ENCODE results near the gene MYO9A. TPM values are rescaled to one million over a fixed set of nuclear protein-coding genes. Genes with fewer than 3 reads are reported as not detected.

The MYO9A gene
- 6.8 to 12.7 TPM (median 10.3 TPM) in 5 replicates for total RNA-seq (2022; extraction: Qiagen RNA extraction; ENCODE audit: low read depth)

GRCh38 chr15:72118017-72118978, at the start of gene MYO9A, which contains the start of gene SENP8:
Gene MYO9A (minus strand): TSS chr15:72118150. CDS start chr15:72046563, 71,587 bp downstream.
Gene SENP8 (plus strand): TSS chr15:72118403. CDS start chr15:72139624, 21,221 bp downstream.

GRCh38 chr15:71810256-71811035, 307.5 kb downstream of the MYO9A start, which contains the start of gene NR2E3:
Gene NR2E3 (plus strand): TSS chr15:71810554. CDS start chr15:71810744, 190 bp downstream.

Other genes with a start within 250 kb of the MYO9A start
- gene SENP8, start 253 bp upstream of the MYO9A start, total RNA-seq (2022; extraction: Qiagen RNA extraction; ENCODE audit: low read depth) = 0.92 to 1.9 TPM (median 1.8 TPM) in 5 replicates
- gene GRAMD2A, start 79.6 kb upstream of the MYO9A start, total RNA-seq (2022; extraction: Qiagen RNA extraction; ENCODE audit: low read depth) = 0.13 TPM in 1 of 5 replicates, not detected in the others
- 3,387 to 3,812 TPM (median 3,620 TPM) in 5 replicates for gene PKM, start 113.0 kb upstream of the MYO9A start, total RNA-seq (2022; extraction: Qiagen RNA extraction; ENCODE audit: low read depth)
- gene PARP6, start 154.4 kb upstream of the MYO9A start, total RNA-seq (2022; extraction: Qiagen RNA extraction; ENCODE audit: low read depth) = 53.4 to 71.3 TPM (median 65.9 TPM) in 5 replicates
- 0.03 to 0.19 TPM (median 0.15 TPM) in 5 replicates for gene CELF6, start 202.0 kb upstream of the MYO9A start, total RNA-seq (2022; extraction: Qiagen RNA extraction; ENCODE audit: low read depth)